ENCODE data around the gene FBXL4.

FBXL4 gene

DNA sequence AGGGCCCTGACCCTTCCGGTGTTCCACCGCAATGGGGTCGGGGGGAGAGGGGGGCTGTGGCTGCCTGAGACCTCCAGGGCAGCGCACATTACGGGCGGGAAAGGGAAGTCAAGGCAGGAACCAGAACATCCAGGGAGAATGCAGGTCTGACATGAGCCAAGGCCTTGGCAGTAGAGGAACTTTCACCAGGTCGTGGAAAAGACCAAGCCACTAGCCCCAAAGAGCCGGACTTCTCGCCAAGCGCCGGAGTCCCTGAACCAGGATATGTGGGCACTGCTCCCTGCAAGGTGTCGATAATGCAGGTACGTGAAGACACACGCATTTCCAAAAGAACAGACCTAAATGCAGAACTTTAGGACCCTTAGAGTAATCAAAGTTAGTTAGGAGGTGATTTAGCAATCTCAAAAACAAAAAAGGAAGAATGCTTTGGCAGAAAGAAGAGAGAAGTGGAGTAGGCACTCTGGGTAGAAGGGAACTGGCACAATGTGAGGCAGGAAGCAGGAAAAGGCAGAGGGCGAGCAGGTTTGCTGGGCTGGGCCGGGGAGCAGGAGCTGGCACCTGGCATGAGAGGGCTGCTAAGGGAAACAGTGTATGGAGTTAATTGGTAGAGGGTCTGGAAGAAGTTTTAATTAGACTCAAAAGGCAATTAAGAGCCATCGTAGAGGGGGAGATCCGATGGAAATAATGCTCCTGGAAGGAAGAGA is 99.1 kb downstream of the FBXL4 start:
- no peak overlapping the region for H3K27ac ChIP-seq (replicated peaks)
- no peak overlapping the region for H3K4me3 ChIP-seq (replicated peaks; ENCODE audit: insufficient read depth, low read length)
- no peak for DNase-seq (ENCODE audit: low read depth in 1 of 2, low spot score in 1 of 2)
- TF ChIP-seq CTCF (IDR thresholded peaks at IDR 0.05; ENCODE audit: insufficient read depth, low read length) (no peak), POLR2AphosphoS5 (IDR thresholded peaks at IDR 0.05; ENCODE audit: low read depth) (no peak), SPI1 (IDR thresholded peaks at IDR 0.05; ENCODE audit: borderline replicate concordance, low read depth) (peak; percentile 55; the same call in 1 of the 2 replicates), GABPA (IDR thresholded peaks at IDR 0.05; ENCODE audit: low read depth) (no peak)
- H3K27me3 ChIP-seq (ENCODE audit: insufficient read depth, poor library complexity, severe bottlenecking): peaks cover 37% of the 10 kb centered on the region

GRCh38 chr6:98847779-98848538 is 99.8 kb downstream of the FBXL4 start:
- TF ChIP-seq SPI1 (IDR thresholded peaks at IDR 0.05; ENCODE audit: borderline replicate concordance, low read depth) (no peak), CTCF (IDR thresholded peaks at IDR 0.05; ENCODE audit: insufficient read depth, low read length) (no peak)
- TF ChIP-seq, protein P1, sequence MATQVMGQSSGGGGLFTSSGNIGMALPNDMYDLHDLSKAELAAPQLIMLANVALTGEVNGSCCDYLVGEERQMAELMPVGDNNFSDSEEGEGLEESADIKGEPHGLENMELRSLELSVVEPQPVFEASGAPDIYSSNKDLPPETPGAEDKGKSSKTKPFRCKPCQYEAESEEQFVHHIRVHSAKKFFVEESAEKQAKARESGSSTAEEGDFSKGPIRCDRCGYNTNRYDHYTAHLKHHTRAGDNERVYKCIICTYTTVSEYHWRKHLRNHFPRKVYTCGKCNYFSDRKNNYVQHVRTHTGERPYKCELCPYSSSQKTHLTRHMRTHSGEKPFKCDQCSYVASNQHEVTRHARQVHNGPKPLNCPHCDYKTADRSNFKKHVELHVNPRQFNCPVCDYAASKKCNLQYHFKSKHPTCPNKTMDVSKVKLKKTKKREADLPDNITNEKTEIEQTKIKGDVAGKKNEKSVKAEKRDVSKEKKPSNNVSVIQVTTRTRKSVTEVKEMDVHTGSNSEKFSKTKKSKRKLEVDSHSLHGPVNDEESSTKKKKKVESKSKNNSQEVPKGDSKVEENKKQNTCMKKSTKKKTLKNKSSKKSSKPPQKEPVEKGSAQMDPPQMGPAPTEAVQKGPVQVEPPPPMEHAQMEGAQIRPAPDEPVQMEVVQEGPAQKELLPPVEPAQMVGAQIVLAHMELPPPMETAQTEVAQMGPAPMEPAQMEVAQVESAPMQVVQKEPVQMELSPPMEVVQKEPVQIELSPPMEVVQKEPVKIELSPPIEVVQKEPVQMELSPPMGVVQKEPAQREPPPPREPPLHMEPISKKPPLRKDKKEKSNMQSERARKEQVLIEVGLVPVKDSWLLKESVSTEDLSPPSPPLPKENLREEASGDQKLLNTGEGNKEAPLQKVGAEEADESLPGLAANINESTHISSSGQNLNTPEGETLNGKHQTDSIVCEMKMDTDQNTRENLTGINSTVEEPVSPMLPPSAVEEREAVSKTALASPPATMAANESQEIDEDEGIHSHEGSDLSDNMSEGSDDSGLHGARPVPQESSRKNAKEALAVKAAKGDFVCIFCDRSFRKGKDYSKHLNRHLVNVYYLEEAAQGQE (IDR thresholded peaks at IDR 0.05; ENCODE audit: insufficient replicate concordance, low read depth): no peak
- no peak for DNase-seq (ENCODE audit: low read depth in 1 of 2, low spot score in 1 of 2)
- H3K27me3 ChIP-seq (ENCODE audit: insufficient read depth, poor library complexity, severe bottlenecking): peaks cover 41% of the 10 kb centered on the region
- no peak overlapping the region for H3K4me3 ChIP-seq (replicated peaks; ENCODE audit: insufficient read depth, low read length)
- no peak overlapping the region for H3K27ac ChIP-seq (replicated peaks)

- H3K27ac ChIP-seq (replicated peaks): no peak overlapping the region
- peaks cover 46% of the 10 kb centered on the region for H3K27me3 ChIP-seq (ENCODE audit: insufficient read depth, poor library complexity, severe bottlenecking)
- no peak overlapping the region for H3K4me3 ChIP-seq (replicated peaks; ENCODE audit: insufficient read depth, low read length)
- TF ChIP-seq SPI1 (IDR thresholded peaks at IDR 0.05; ENCODE audit: borderline replicate concordance, low read depth) (no peak), GABPA (IDR thresholded peaks at IDR 0.05; ENCODE audit: low read depth) (no peak), POLR2AphosphoS5 (IDR thresholded peaks at IDR 0.05; ENCODE audit: low read depth) (no peak), CTCF (IDR thresholded peaks at IDR 0.05; ENCODE audit: insufficient read depth, low read length) (no peak)
- TF ChIP-seq, protein P1 (IDR thresholded peaks at IDR 0.05; ENCODE audit: insufficient replicate concordance, low read depth): no peak
- DNase-seq (ENCODE audit: low read depth in 1 of 2, low spot score in 1 of 2): no peak
Observed at GRCh38 chr6:98847416-98847778, 100.3 kb downstream of the FBXL4 start.

Data from HL-60 (cell line).